Endodermal cell (in vitro differentiated cells): ENCODE data around the gene LDLRAD4. TPM values are rescaled to one million over a fixed set of nuclear protein-coding genes. Genes with fewer than 3 reads are reported as not detected.

ENCODE experiments used
- DNase-seq: peaks from one replicate; pipeline ENCODE4 v3.0.0-alpha.2; 2017
- H3K27ac ChIP-seq: 2 replicates; pipeline ENCODE4 v1.5.1; 2013; ENCODE audit warnings: mild to moderate bottlenecking, low read depth, low read length, moderate library complexity
- H3K27me3 ChIP-seq: 2 replicates; pipeline ENCODE4 v1.6.1; 2013; ENCODE audit warnings: mild to moderate bottlenecking, low read length, moderate library complexity; ENCODE audit not compliant: insufficient read depth, control insufficient read depth, poor library complexity, severe bottlenecking
- H3K36me3 ChIP-seq: 2 replicates; pipeline ENCODE4 v1.7.0; 2013; ENCODE audit warnings: mild to moderate bottlenecking, low read length, moderate library complexity; ENCODE audit not compliant: control insufficient read depth, insufficient read depth
- H3K4me1 ChIP-seq: one replicate; pipeline ENCODE4 v1.7.0; 2013; ENCODE audit warnings: low read length; ENCODE audit not compliant: control insufficient read depth, insufficient read depth
- H3K4me3 ChIP-seq: 2 replicates; pipeline ENCODE4 v1.5.1; 2013; ENCODE audit warnings: mild to moderate bottlenecking, low read length, moderate library complexity
- H3K9ac ChIP-seq: 2 replicates; pipeline ENCODE4 v1.6.1; 2013; ENCODE audit warnings: mild to moderate bottlenecking, low read length, moderate library complexity; ENCODE audit not compliant: poor library complexity, severe bottlenecking; ENCODE audit errors: extremely low read depth
- H3K9me3 ChIP-seq: 2 replicates; pipeline ENCODE4 v1.6.1; 2013; ENCODE audit warnings: mild to moderate bottlenecking, low read length, moderate library complexity; ENCODE audit not compliant: control insufficient read depth
- H3K27ac Mint-ChIP-seq: 2 replicates; pipeline ENCODE4 v1.8.0; 2020; ENCODE audit warnings: mixed read lengths
- H3K27me3 Mint-ChIP-seq: 2 replicates; pipeline ENCODE4 v1.8.0; 2021; ENCODE audit warnings: mild to moderate bottlenecking, mixed read lengths; ENCODE audit not compliant: insufficient read depth
- H3K36me3 Mint-ChIP-seq: 2 replicates; pipeline ENCODE4 v1.8.0; 2020; ENCODE audit warnings: low read depth, mixed read lengths
- H3K4me1 Mint-ChIP-seq: 2 replicates; pipeline ENCODE4 v1.8.0; 2020; ENCODE audit warnings: mixed read lengths
- H3K4me3 Mint-ChIP-seq: 2 replicates; pipeline ENCODE4 v1.8.0; 2020; ENCODE audit warnings: mild to moderate bottlenecking, moderate library complexity, mixed read lengths
- H3K9me3 Mint-ChIP-seq: 2 replicates; pipeline ENCODE4 v1.8.0; 2020; ENCODE audit warnings: mild to moderate bottlenecking, mixed read lengths
- CTCF ChIP-seq: fragments of 200-600 bp; sonication (generic); conservative IDR thresholded peaks from 2 replicates; pipeline ENCODE4 v1.5.0; 2021; ENCODE audit warnings: antibody characterized with exemption, mild to moderate bottlenecking
- WGBS, 2 experiments: methylation state at CpG; one replicate each; pipeline versions ENCODE4 v1.1.5 to v1.1.7; 2013; ENCODE audit warnings: missing lambda C conversion rate in 2 of 2, mixed read lengths in 1 of 2; ENCODE audit not compliant: insufficient coverage in 1 of 2, insufficient read length in 1 of 2; 5-methylcytosine and 5-hydroxymethylcytosine counted together
- total RNA-seq, 2 donors: library from RNA; stranded (reverse); fragmentation: NEBNext Ultra II Directional in 1 of 2; extraction: Animal tissue kit (Norgen Biotek cat#: 25700) in 1 of 2; gene quantifications; 2 replicates in 1 of 2; 3 replicates in 1 of 2; pipeline ENCODE4 v1.2.1, GENCODE V29; 2021

Gene LDLRAD4
- total RNA-seq, 2 donors from 2014 or later: 14.9 to 15.1 TPM

GRCh38 chr18:13412017-13412416 lies 193.5 kb downstream of the LDLRAD4 start:
- H3K9me3 ChIP-seq: peaks cover 4% of the 10 kb centered on the region
- H3K27ac ChIP-seq: no peak overlapping the region
- DNase-seq: no peak
- Mint-ChIP-seq H3K27ac (no peak overlapping the region), H3K36me3 (peaks cover 3% of the 10 kb centered on the region), H3K4me3 (no peak overlapping the region), H3K9me3 (peaks cover 5% of the 10 kb centered on the region), H3K4me1 (peaks cover 11% of the 10 kb centered on the region), H3K27me3 (no peaks in the 10 kb centered on the region)
- no peaks in the 10 kb centered on the region for H3K27me3 ChIP-seq
- H3K9ac ChIP-seq: no peak overlapping the region
- TF ChIP-seq CTCF: no peak
- WGBS, 2 experiments: 83 to 100% methylated on average over 1 of the region's 1 CpG
- H3K4me3 ChIP-seq: no peak overlapping the region
- no peaks in the 10 kb centered on the region for H3K36me3 ChIP-seq
- no peaks in the 10 kb centered on the region for H3K4me1 ChIP-seq

- TF ChIP-seq CTCF: no peak
- no peak for DNase-seq
- no peak overlapping the region for H3K4me3 Mint-ChIP-seq
- no peak overlapping the region for H3K27ac ChIP-seq
- no peaks in the 10 kb centered on the region for H3K36me3 ChIP-seq
- H3K27ac Mint-ChIP-seq: no peak overlapping the region
- peaks cover 3% of the 10 kb centered on the region for H3K36me3 Mint-ChIP-seq
- no peaks in the 10 kb centered on the region for H3K4me1 ChIP-seq
- H3K9me3 ChIP-seq: peaks cover 4% of the 10 kb centered on the region
- peaks cover 11% of the 10 kb centered on the region for H3K4me1 Mint-ChIP-seq
- H3K4me3 ChIP-seq: no peak overlapping the region
- H3K9ac ChIP-seq: no peak overlapping the region
- 87 to 89% methylated on average over 3 to 8 of the region's 8 CpGs for WGBS, 2 experiments
- no peaks in the 10 kb centered on the region for H3K27me3 ChIP-seq
- H3K27me3 Mint-ChIP-seq: no peaks in the 10 kb centered on the region
- H3K9me3 Mint-ChIP-seq: peaks cover 5% of the 10 kb centered on the region
Measured at GRCh38 chr18:13412901-13413300, 194.3 kb downstream of the LDLRAD4 start.

GRCh38 chr18:13414102-13414501 lies 195.5 kb downstream of the LDLRAD4 start:
- no peaks in the 10 kb centered on the region for H3K27me3 ChIP-seq

More at GRCh38 chr18:13414102-13414501, 195.5 kb downstream of the LDLRAD4 start:
- DNase-seq: no peak
- Histone ChIP-seq H3K4me3 (no peak overlapping the region), H3K36me3 (no peaks in the 10 kb centered on the region), H3K9ac (no peak overlapping the region), H3K9me3 (peaks cover 4% of the 10 kb centered on the region), H3K4me1 (no peaks in the 10 kb centered on the region), H3K27ac (no peak overlapping the region)
- H3K27ac Mint-ChIP-seq: no peak overlapping the region
- H3K36me3 Mint-ChIP-seq: peaks cover 3% of the 10 kb centered on the region
- no peak overlapping the region for H3K4me3 Mint-ChIP-seq
- peaks cover 11% of the 10 kb centered on the region for H3K4me1 Mint-ChIP-seq
- WGBS, 2 experiments: 86% methylated on average over 2 of the region's 2 CpGs
- no peak for TF ChIP-seq CTCF
- no peaks in the 10 kb centered on the region for H3K27me3 Mint-ChIP-seq
- H3K9me3 Mint-ChIP-seq: peaks cover 5% of the 10 kb centered on the region
